GM19328 (cell line): ENCODE results near the gene WDR70.
"Not testable (repeated sequence)": the region's sequence is repeated elsewhere in the genome, so short reads cannot be mapped to it uniquely, and the experiment has no call there.

Experiments
- ATAC-seq: cut with Tn5 transposase; IDR thresholded peaks from one replicate; pipeline ENCODE4 v1.9.1; 2021; ENCODE audit warnings: mild to moderate bottlenecking, moderate library complexity; ENCODE audit not compliant: unreplicated experiment

WDR70 gene

DNA sequence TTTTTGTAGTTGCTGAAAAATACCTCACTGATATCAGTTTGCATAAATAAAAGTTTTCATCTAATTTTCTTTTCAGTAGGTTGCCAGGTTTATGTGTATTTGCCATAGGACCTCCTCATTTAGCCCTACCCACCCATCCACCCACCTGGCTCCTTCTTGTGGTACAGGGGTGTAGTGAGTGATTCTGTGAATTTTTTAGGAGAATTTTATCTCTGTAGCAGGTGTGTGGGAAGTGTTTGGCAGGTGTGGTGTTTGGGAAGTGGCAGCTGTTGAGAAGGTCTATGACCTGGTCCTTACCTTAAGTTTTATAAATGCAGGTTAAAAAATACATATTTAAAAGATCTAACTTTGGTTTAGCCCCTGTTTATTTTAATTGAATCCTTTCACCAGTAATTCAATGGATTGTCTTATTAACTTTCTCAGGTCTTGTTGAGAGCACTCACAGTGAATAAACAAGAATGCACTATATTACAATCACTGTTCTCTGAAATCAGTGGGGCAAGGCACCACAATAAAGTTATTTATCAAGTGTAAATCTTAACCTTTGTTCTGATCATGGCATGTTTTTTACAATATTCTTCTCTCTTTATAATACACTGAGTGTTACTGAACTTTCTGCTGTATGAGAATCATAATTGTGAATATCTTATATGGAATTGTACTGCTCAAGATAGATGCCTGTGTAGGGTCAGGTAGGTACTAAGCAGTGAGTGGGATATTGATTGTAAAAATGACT is 189.1 kb downstream of the WDR70 start:
- ATAC-seq: no peak

DNA sequence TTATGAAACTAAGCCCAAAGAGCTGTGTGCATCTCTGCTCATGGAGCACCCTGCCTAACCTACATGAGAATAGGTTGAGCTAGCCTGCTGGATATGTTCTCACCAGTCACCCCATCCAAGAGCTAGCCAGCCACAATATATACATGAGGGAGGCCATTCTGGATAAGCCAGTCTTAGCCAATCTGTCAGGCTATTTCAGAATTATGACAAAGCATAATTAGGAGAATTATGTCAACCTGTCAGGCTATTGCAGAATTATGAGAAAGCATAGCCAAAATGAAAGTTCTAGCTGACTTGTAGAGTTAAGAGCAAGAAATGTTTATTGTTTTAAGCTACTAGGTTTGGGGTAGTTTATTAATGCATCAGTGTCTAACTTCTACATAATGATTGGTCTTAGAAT is 189.8 kb downstream of the WDR70 start:
- no peak for ATAC-seq

DNA sequence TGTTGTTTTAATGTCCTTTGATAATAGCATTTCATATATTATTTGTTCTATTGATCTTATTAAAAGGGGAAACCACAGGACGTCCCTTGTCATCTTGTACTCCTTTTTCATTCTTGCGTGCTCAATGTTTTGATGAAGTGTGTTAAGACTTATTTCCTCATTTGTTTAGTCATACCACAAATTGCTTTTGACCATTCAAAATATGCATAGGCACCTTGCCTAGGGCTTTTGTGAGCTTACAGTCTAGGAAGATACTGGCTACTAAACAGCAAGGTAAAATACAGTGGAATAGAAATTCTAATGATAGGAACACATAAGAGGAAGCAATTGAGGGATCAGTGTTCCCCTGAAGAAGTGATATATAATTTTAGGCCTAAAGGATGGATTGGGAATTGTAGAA is 190.3 kb downstream of the WDR70 start:
- ATAC-seq: no peak

DNA sequence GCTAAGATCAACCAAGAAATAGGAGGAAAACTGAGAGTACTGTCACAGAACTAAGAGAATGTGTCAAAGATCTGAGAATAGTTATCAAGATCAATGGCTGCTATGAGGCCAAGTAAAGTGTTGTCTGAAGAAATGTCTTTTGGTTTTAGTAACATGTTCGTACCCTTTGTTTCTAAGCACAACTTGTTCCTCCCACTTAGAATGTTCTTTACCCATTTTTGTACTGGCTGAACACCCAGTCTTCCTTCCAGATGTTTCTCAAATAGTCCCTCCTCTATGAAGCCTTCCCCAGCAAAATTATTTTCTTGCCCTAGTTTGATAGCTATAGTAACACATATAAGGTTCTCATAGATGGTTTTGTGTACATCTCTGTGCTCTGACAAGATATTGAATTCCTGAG is 191.5 kb downstream of the WDR70 start:
- ATAC-seq: no peak

DNA sequence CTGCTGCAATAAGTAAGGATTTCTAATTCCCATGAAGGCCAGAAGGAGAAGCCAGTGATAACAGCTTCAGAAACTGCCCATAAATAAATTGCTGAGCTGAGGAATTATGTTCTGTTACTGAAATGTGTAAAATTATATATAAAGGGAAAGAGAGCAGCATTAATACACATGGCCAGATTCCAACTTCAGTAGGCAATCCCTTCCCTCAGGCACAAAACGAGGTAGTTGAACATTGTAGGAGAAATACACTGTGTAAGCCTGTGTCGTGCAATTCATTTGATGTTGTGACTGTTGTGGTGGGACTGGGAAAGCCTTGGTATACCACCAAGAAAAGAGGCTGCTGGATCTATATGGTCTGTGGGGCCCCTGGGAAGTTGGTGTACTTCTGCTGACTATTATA is 192.9 kb downstream of the WDR70 start:
- ATAC-seq: no peak

DNA sequence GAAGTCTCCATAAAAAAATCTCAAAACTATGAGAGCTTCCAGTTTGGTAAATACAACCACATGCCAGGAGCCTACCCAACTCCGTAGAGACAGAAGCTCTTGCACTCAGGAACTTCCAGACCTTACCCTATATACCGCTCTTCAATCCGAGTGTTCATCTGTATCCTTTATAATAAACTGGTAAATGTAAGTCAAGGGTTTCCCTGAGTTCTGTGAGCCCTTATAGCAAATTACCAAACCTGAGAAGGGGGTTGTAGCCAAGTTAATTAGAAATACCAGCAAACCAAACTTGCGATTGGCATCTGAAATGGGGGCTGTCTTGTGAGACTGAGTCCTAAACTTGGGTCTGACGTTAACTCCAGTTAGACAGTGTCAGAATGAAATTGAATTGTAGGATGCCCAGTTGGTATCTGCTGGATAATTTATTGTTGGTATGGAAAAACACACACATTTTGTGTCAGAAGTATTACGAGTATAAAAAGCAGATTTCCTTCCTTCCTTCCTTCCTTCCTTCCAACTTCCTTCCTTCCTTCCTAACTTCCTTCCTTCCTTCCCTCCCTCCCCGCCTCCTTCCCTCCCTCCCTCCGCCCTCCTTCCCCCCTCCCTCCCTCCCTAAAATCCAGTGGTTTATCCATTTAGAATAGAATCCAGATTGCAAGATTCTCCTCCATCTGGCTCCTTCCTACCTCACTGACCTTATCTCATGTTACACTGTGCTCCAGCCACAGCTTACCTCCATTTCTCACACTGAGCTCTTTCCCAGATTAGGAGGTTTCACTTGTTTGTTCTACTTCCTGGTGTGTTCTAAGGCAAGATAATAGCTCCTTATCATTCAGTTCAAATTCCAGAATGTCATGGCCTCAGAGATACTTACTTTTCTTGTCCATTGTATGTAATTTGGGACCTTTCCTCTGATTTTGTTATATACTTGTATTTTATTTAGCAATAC is 196.7 kb downstream of the WDR70 start:
- ATAC-seq: no peak

DNA sequence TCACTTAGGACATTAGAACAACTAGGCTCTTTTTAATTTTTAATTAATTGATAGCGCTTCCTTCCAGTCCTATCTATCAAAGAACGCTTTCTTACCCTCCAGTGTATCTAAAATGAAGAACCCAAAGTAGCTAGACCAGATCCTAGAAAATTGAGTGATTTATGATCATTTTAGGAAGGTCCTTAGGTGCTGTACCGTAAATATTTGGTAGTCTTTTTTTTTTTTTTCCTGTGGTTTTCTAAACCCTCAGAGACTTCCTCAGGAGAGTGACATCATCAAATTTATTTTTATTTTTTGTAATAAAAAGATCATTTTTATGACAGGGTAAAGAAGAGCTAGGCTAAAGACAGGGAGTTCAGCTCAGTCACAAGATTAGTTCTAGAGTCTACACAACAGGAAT is 197.4 kb downstream of the WDR70 start:
- no peak for ATAC-seq

DNA sequence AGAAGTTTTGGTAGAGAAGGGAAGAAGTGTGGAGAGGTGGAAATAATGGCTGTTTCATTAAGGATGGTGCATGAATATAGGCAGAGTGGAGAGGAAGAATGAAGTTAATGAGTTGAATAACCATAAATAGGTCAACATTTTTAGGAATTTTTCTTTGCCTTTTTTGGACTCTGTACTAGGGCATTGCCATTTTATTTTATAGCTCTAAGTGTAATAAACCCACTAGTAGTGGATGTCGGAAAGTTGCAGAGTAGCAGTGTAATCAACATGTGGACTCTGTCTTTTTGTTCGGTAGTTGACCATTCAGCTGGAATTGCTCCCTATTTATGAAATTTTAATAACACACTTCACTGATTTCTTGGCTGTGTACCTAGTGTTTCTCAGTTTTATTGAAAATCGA is 199.1 kb downstream of the WDR70 start:
- ATAC-seq: no peak

DNA sequence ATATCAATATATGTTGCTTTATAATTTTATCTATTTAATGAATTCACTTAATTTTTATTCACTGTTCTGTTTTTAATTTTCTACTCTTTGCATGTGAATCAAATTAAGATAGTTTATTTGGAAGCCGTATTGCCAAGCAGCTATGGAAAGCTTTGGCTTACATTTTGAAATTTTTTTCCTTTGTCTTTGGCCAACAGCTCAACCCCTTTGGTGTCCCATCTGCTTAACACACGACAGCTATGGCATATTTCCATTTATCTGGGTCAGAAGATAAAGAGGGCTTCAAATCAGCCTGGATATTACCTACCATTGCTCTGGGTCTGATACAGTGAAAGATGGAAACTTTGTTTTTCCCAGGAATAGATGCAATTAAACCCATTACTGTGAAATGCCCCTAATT is 201.0 kb downstream of the WDR70 start:
- ATAC-seq: no peak

DNA sequence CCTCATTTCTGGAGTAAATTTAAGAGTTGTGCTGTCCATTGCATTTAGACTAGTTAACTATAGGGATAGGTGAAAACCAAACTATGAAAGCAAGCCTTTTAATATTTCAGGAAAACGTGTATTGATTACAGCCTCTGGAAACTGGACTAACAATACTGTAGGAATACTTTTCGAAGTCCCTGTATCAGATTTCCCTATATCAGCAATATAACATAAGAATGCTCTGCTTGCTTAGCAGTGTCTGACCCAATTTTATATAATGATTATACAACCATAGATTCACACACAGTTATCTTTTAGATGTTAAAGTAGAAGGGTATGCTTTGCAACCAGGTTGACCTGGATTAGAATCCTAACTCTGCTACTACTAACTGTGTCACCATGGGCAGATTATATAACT is 203.1 kb downstream of the WDR70 start:
- ATAC-seq: no peak

DNA sequence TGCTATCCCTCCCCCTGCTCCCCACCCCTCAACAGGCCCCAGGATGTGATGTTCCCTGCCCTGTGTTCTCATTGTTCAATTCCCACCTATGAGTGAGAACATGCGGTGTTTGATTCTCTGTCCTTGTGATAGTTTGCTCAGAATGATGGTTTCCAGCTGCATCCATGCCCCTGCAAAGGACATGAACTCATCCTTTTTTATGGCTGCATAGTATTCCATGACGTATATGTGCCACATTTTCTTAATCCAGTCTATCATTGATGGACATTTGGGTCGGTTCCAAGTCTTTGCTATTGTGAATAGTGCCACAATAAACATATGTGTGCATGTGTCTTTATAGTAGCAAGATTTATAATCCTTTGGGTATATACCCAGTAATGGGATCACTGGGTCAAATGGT is 214.2 kb downstream of the WDR70 start:
- ATAC-seq: not testable (repeated sequence)

DNA sequence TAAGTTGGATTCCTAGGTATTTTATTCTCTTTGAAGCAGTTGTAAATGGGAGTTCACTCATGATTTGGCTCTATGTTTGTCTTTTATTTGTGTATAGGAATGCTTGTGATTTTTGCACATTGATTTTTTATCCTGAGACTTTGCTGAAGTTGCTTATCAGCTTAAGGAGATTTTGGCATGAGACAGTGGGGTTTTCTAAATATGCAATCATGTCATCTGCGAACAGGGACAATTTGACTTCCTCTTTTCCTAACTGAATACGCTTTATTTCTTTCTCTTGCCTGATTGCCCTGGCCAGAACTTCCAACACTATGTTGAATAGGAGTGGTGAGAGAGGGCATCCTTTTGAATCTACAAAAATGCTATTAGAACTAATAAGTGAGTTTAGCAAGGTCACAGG is 215.7 kb downstream of the WDR70 start:
- not testable (repeated sequence) for ATAC-seq

DNA sequence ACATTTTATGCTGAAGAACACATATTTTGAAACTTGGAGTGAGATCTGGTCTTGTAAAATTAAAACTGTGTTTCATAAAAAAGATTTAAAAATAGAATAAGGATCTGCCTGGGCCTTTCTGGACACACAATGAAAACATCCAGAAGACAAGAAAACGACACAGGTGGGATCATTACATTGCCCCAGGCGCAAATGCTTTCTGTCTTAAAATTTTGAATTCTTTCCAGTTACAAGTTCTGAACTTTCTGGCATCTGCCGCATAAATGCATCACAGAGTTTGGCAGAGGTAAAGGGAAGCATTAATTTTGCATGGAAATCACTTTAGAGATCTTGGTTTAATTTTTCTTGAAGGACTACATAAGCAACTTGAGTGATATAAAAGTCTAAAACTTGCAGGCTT is 219.6 kb downstream of the WDR70 start:
- no peak for ATAC-seq

DNA sequence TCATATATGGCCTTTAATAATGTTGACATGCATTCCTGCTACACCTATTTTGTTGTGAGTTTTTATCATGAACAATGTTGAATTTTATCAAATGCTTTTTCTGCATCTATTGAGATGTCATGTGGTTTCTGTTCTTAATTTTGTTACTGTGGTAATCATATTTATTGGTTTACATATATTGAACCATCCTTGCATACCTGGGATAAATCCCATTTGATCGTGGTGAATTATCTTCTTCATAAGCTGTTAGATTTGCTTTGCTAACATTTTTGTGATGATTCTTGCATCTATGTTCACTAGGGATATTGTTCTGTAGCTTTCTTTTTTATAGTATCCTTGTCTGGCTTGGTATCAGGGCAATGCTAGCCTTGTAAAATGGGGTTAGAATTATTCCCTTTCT is 222.0 kb downstream of the WDR70 start:
- no peak for ATAC-seq

DNA sequence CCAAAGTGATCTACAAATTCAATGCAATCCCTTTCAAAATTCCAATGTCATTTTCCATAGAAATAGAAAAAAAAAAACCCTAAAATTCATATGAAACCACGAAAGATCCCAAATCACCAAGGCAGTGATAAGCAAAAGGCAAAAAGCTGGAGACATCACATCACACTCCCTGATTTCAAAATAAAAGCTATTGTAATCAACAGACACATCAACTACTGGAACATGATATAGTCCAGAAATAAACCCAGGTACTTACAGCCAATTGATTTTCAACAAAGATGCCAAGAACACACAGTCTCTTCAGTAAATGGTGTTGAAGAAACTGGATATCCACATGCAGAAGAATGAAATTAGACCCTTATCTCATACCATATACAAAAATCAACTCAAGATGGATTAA is 224.0 kb downstream of the WDR70 start:
- no peak for ATAC-seq

DNA sequence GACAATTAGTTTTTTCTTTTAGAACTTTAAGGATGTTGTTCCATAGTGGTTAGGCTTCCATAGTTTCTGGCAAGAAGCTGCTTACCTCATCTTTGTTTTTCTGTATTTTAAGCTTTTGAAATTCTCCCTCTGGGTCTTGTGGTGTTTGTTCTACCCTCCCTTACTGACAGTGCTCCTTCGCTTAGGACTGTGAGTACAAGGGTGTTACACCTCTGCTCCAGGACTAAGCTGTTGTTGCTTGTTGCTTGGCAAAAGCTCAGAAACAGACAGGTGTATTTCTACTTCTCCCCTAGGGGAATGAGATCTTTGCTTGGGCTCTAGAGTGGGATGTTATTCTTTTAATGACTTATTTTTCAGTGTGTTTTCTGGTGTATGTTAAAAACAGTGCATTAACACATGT is 225.2 kb downstream of the WDR70 start:
- no peak for ATAC-seq

DNA sequence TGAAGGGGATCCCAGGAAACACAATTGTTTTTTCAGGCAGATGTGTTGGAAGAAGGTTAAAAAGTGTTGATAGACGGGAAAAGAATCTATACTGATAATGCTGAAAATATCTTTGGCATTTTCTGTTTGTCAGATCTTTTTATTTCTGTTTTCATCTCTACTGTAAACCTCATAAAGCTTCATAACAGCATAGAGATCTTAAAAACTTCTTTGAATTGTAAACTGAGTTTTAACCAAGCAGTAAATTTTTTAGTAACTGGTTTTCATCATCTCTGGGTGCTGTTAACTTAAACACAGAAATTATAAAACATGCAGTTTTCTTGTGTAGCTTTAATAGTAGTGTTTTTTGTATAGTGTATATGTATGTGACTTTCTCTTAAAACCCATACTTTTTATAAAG is 227.0 kb downstream of the WDR70 start:
- no peak for ATAC-seq

DNA sequence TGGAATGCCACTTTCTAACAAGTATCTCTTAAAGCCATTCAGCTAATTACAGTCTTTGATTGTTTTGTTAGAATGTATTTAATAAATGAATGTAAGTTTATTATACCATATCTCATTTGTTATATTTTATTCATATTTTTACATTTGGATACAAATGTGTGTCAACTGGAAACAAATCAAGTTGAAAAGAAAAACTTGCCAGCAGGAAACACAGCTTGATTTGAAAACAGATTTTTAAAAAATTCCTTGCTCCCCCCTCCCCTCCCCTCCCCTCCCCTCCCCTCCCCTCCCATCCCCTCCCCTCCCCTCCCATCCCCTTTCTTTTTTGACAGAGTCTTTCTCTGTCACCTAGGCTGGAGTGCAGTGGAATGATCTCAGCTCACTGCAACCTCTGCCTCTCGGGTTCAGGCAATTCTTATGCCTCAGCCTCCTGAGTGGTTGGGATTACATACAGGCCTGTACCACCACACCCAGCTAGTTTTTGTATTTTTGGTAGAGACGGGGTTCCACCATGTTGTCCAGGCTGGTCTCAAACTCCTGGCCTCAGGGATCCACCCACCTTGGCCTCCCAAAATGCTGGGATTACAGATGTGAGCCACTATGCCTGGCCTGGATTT is 227.6 kb downstream of the WDR70 start:
- ATAC-seq: no peak

DNA sequence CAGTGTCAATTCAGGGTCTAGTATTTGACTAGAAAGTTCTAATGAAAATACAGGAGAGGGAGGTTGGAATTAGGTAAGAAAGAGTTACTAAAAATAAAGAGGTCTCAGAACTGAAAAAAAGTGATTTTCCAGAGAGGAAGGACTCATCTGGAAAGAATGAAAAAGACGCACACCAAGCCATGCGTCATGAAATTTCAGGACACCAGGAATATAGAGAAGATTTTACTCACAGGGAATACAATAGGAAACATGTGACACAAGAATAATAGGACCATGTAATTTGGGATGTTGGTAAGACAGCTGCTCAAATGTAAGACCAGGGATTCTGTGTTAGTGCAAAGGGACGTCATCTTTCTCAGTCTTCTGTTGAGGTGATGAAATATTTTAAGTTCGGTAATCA is 236.1 kb downstream of the WDR70 start:
- ATAC-seq: no peak

DNA sequence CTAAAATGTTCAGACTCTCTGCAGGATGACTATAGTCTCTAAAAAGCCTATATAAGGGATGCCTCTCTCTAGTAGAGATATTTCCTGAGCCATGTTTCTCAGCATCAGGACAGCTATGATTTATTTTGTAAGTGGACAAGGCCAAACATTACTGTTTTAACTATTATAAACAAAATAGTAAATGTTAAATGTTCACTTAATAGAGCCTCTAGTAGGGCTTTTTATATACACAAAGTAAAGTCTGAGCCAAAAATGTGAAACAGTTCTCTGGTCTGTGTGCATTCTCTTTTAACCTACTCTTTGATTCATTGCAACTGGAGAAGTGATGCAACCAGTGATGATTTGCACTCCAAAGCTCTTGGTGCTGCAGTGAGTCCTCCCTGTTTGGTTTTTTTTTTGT is 240.2 kb downstream of the WDR70 start:
- no peak for ATAC-seq

DNA sequence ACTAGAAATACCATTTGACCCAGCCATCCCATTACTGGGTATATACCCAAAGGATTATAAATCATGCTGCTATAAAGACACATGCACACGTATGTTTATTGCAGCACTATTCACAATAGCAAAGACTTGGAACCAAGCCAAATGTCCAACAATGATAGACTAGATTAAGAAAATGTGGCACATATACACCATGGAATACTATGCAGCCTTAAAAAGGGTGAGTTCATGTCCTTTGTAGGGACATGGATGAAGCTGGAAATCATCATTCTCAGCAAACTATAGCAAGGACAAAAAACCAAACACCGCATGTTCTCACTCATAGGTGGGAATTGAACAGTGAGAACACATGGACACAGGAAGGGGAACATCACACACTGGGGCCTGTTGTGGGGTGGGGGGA is 243.2 kb downstream of the WDR70 start:
- not testable (repeated sequence) for ATAC-seq

DNA sequence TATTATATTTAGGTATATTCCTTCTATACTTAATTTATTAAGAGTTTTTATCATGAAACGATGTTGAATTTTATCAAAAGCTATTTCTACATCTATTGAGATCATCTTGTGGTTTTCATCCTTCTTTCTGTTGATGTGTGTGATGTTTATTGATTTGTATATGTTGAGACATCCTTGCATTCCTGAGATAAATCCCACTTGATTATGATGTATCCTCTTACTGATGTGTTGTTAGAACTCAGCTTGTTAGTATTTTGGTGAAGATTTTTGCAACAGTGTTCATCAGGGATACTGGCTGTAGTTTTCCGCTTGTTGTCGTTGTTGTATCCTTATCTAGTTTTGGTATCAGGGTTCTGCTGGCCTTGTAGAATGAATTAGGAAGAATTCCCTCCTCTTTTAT is 247.1 kb downstream of the WDR70 start:
- ATAC-seq: no peak
